ENCODE measurements around the gene PTCH2. TPM values are rescaled to one million over a fixed set of nuclear protein-coding genes. Genes with fewer than 3 reads are reported as not detected.

The PTCH2 gene
- total RNA-seq, 1 experiment from 2014 or later: 1.1 TPM

GRCh38 chr1:44812822-44813543 lies 30.1 kb downstream of the PTCH2 start (continued):
- no peak for TF ChIP-seq MAX (CRISPR knock-in tag; IDR thresholded peaks at IDR 0.05)
- TF ChIP-seq ZNF396 (CRISPR knock-in tag; IDR thresholded peaks at IDR 0.05; ENCODE audit: borderline replicate concordance): no peak
- TF ChIP-seq ZBTB43 (CRISPR knock-in tag; IDR thresholded peaks at IDR 0.05): no peak
- no peak for TF ChIP-seq AR (CRISPR knock-in tag; IDR thresholded peaks at IDR 0.05)
- TF ChIP-seq USF1 (CRISPR knock-in tag; IDR thresholded peaks at IDR 0.05): no peak
- TF ChIP-seq ZNF317 (CRISPR knock-in tag; IDR thresholded peaks at IDR 0.05; ENCODE audit: borderline replicate concordance, low read depth): peak; percentile 42; the same call in 1 of the 2 replicates
- TF ChIP-seq MYBL2 (CRISPR knock-in tag; IDR thresholded peaks at IDR 0.05): no peak
- TF ChIP-seq KAT7 (CRISPR knock-in tag; IDR thresholded peaks at IDR 0.05; ENCODE audit: borderline replicate concordance): no peak
- TF ChIP-seq ZNF425 (CRISPR knock-in tag; conservative IDR thresholded peaks at IDR 0.05): no peak
- TF ChIP-seq NFATC4 (CRISPR knock-in tag; IDR thresholded peaks at IDR 0.05): no peak
- TF ChIP-seq PRRX2 (CRISPR knock-in tag; IDR thresholded peaks at IDR 0.05): no peak
- no peak for TF ChIP-seq TEAD4 (CRISPR knock-in tag; IDR thresholded peaks at IDR 0.05)
- TF ChIP-seq ZNF138 (CRISPR knock-in tag; conservative IDR thresholded peaks at IDR 0.05): peak; percentile 73; the same call in 1 of the 2 replicates
- TF ChIP-seq CREM (CRISPR knock-in tag; IDR thresholded peaks at IDR 0.05): peak; percentile 59; the same call in 1 of the 2 replicates
- TF ChIP-seq MLX (CRISPR knock-in tag; IDR thresholded peaks at IDR 0.05): no peak; the same call in 1 of the 2 replicates
- TF ChIP-seq USF2 (CRISPR knock-in tag; IDR thresholded peaks at IDR 0.05): no peak
- TF ChIP-seq TP53 (CRISPR knock-in tag; IDR thresholded peaks at IDR 0.05): peak; percentile 81; the same call in 1 of the 2 replicates
- TF ChIP-seq FOXJ3 (CRISPR knock-in tag; IDR thresholded peaks at IDR 0.05; ENCODE audit: borderline replicate concordance): no peak
- no peak for TF ChIP-seq ZMAT4 (CRISPR knock-in tag; IDR thresholded peaks at IDR 0.05)
- TF ChIP-seq FOXP4 (CRISPR knock-in tag; IDR thresholded peaks at IDR 0.05): no peak
- no peak for TF ChIP-seq NFE2L1 (CRISPR knock-in tag; IDR thresholded peaks at IDR 0.05)
- 0 out of 2 replicates have a peak, but pooled peaks have one; percentile 69 for TF ChIP-seq ATF1 (CRISPR knock-in tag; IDR thresholded peaks at IDR 0.05)

Measured in WTC11 (cell line).